ENCODE measurements around the gene CTNND2. TPM values are rescaled to one million over a fixed set of nuclear protein-coding genes. Genes with fewer than 3 reads are reported as not detected.

The CTNND2 gene
- total and polyA plus RNA-seq, 3 donors from 2014 or later: 9.1 to 17.2 (median 11.3) TPM

GRCh38 chr5:11252075-11252474, 652.2 kb downstream of the CTNND2 start:
- no peaks in the 10 kb centered on the region for H3K36me3 ChIP-seq (ENCODE audit: low read depth, missing control alignments)
- intact Hi-C loops (cut with DNase I; ENCODE audit: low total_unique reads): no loop called here
- H3K4me3 ChIP-seq: no peak overlapping the region
- no peaks in the 10 kb centered on the region for H3K27me3 ChIP-seq
- H3K27ac ChIP-seq: no peak overlapping the region
- no peaks in the 10 kb centered on the region for H3K9me3 ChIP-seq
- no peaks in the 10 kb centered on the region for H3K4me1 ChIP-seq
- DNase-seq: no peak
- TF ChIP-seq POLR2A (IDR thresholded peaks at IDR 0.05): no peak
- TF ChIP-seq CTCF (IDR thresholded peaks at IDR 0.05): no peak
- 29 to 52% methylated on average over 1 of the region's 1 CpG for WGBS, 2 donors

GRCh38 chr5:11251247-11251646, 653.0 kb downstream of the CTNND2 start:
- H3K36me3 ChIP-seq (ENCODE audit: low read depth, missing control alignments): no peaks in the 10 kb centered on the region
- no peak overlapping the region for H3K27ac ChIP-seq
- intact Hi-C loops (cut with DNase I; ENCODE audit: low total_unique reads): no loop called here
- TF ChIP-seq CTCF (IDR thresholded peaks at IDR 0.05): no peak
- no peak for TF ChIP-seq POLR2A (IDR thresholded peaks at IDR 0.05)
- WGBS, 2 donors: 54 to 71% methylated on average over 6 of the region's 6 CpGs
- DNase-seq: no peak
- H3K27me3 ChIP-seq: no peaks in the 10 kb centered on the region
- no peaks in the 10 kb centered on the region for H3K9me3 ChIP-seq
- no peak overlapping the region for H3K4me3 ChIP-seq
- no peaks in the 10 kb centered on the region for H3K4me1 ChIP-seq

GRCh38 chr5:11248966-11249365, 655.3 kb downstream of the CTNND2 start:
- no peak overlapping the region for H3K27ac ChIP-seq
- H3K36me3 ChIP-seq (ENCODE audit: low read depth, missing control alignments): no peaks in the 10 kb centered on the region
- H3K4me3 ChIP-seq: no peak overlapping the region
- intact Hi-C loops (cut with DNase I; ENCODE audit: low total_unique reads): no loop called here
- 72 to 80% methylated on average over 4 of the region's 4 CpGs for WGBS, 2 donors
- H3K4me1 ChIP-seq: no peaks in the 10 kb centered on the region
- no peaks in the 10 kb centered on the region for H3K9me3 ChIP-seq
- no peaks in the 10 kb centered on the region for H3K27me3 ChIP-seq
- no peak for DNase-seq
- TF ChIP-seq CTCF (IDR thresholded peaks at IDR 0.05) (no peak), POLR2A (IDR thresholded peaks at IDR 0.05) (no peak)

GRCh38 chr5:11247224-11247623, 657.0 kb downstream of the CTNND2 start:
- H3K27ac ChIP-seq: no peak overlapping the region
- H3K4me3 ChIP-seq: no peak overlapping the region
- no peaks in the 10 kb centered on the region for H3K9me3 ChIP-seq
- DNase-seq: no peak
- no peaks in the 10 kb centered on the region for H3K36me3 ChIP-seq (ENCODE audit: low read depth, missing control alignments)
- intact Hi-C loops (cut with DNase I; ENCODE audit: low total_unique reads): no loop called here
- no peaks in the 10 kb centered on the region for H3K27me3 ChIP-seq
- no peak for TF ChIP-seq CTCF (IDR thresholded peaks at IDR 0.05)
- TF ChIP-seq POLR2A (IDR thresholded peaks at IDR 0.05): no peak
- 83 to 89% methylated on average over 3 of the region's 3 CpGs for WGBS, 2 donors
- H3K4me1 ChIP-seq: no peaks in the 10 kb centered on the region

GRCh38 chr5:11240293-11241190, 663.7 kb downstream of the CTNND2 start:
- Histone ChIP-seq H3K4me1 (no peaks in the 10 kb centered on the region), H3K4me3 (no peak overlapping the region), H3K9me3 (no peaks in the 10 kb centered on the region), H3K27me3 (no peaks in the 10 kb centered on the region), H3K27ac (no peak overlapping the region), H3K36me3 (ENCODE audit: low read depth, missing control alignments) (no peaks in the 10 kb centered on the region)
- no peak for TF ChIP-seq POLR2A (IDR thresholded peaks at IDR 0.05)
- TF ChIP-seq CTCF (IDR thresholded peaks at IDR 0.05): no peak
- DNase-seq: no peak
- WGBS, 2 donors: 51 to 52% methylated on average over 2 of the region's 2 CpGs
- intact Hi-C loops (cut with DNase I; ENCODE audit: low total_unique reads): no loop called here
